DMS114 treated with DMSO at 0.1 percent for 48 hours (cell line): ENCODE measurements around the gene INAFM1.
"Not testable (repeated sequence)": the region's sequence is repeated elsewhere in the genome, so short reads cannot be mapped to it uniquely, and the experiment has no call there.

Experiments
- DNase-seq: peaks from one replicate; lab custom pipeline; 2025; ENCODE audit not compliant: unreplicated experiment; lab: John Stamatoyannopoulos, UW

INAFM1 gene

DNA sequence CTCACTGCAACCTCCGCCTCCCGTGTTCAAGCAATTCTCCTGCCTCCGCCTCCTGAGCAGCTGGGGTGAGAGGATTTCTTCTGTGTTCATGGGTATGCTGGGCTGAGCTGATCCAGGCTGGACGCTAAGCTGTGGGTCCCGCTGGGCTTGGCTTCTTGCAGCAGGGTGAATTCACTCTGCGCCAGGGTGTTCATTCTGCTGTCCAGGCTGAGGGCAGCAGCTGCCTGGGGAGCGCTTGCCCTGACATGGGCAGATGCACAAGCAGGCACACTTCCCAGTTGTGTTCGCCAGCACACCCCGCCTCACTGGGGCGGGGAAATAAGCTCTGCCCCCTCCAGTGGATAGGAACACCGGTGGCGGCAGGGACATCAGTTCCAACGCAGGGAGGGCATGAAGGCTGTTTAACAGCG, 7.3 kb upstream of the INAFM1 start:
- DNase-seq = no peak

DNA sequence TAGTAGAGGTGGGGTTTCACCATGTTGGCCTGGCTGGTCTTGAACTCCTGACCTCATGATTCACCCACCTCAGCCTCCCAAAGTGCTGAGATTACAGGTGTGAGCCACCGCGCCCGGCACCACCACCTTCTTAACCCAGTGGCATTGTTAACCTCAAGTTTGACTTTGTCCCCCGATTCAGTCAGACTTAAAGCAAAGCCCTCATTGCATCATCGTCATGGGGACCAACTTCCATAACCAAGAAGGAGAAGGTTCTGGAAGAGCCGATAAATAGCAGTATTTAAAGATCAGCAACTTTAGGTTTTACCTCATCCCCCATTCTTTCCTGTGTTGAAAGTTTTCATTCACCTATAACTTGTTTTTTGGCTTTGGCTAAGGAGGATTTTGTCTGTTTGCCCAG, 6.7 kb upstream of the INAFM1 start:
- no peak for DNase-seq

- DNase-seq = no peak
These were observed 5.1 kb upstream of the INAFM1 start for GRCh38 chr19:47269596-47269995.

- DNase-seq = no peak
These were observed 4.3 kb upstream of the INAFM1 start for GRCh38 chr19:47270408-47270807.

GRCh38 chr19:47271949-47272348, 2.7 kb upstream of the INAFM1 start:
- DNase-seq = no peak

DNA sequence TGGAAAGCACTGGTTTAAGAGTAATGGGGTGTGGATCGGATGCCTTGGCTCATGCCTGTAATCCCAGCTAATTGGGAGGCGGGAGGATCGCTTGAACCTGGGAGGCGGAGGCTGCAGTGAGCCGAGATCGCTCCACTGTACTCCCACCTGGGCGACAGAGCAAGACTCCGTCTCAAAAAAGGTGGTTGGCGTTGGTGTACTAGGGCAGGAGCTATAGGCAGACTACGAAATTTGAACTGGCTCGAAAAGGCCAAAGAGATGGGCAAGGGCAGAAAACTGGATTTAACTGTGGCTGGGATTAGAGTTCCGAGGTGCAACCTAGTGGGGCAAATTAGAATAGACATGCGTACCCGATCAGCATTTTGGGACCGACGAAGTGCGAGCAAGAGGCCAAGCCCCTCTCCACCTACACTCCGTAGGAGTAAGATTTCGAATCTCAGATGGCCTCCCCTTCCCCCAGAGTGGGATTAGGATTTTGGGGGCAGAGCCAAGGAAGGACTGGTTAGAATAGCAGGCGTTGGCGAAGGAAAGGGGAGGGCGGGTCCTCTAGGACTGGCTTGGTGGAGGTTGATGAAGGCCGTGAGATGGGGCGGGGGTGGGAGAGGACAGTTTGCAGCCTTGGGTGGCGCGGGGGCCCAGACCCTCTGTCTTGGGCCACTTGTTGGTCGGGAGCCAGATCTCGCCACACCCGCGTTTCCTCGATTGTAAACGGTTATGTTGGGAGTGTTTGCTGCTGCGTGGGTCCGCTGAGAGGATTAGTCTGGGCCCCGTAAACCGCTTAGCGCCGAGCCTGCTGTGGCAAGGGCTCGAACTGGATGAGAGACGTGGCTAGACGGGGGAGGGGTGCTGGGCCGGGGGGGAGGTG, 2.0 kb upstream of the INAFM1 start:
- no peak for DNase-seq

GRCh38 chr19:47273313-47274070, 1.2 kb upstream of the INAFM1 start:
- DNase-seq = peak; percentile 77

GRCh38 chr19:47274891-47275761, 441 bp downstream of the INAFM1 start:
- no peak for DNase-seq

GRCh38 chr19:47275791-47276461, 1.2 kb downstream of the INAFM1 start:
- no peak for DNase-seq

DNA sequence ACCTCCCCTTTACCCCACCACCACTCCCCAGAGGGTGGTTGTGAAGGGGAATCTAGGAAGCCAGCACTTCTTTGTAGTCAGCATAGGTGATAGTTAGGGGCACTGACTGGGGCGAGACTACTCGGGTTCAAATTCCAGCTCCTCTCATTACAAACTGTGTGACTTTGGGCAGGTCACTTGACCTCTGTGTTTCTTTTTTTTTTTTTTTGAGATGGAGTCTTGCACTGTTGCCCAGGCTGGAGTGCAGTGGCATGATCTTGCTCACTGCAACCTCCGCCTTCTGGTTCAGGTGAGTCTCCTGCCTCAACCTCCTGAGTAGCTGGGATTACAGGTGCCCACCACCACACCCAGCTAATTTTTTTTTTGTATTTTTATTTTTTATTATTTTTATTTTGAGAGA, 1.8 kb downstream of the INAFM1 start:
- not testable (repeated sequence) for DNase-seq

- no peak for DNase-seq
These were observed 5.6 kb downstream of the INAFM1 start for GRCh38 chr19:47280183-47280797.

GRCh38 chr19:47283405-47284059, 8.8 kb downstream of the INAFM1 start:
- no peak for DNase-seq

- DNase-seq = peak; percentile 43
These were observed 9.7 kb downstream of the INAFM1 start for GRCh38 chr19:47284324-47284899.

- peak; percentile 30 for DNase-seq
These were observed 21.4 kb downstream of the INAFM1 start for GRCh38 chr19:47296036-47296435.

- not testable (repeated sequence) for DNase-seq
These were observed 26.2 kb downstream of the INAFM1 start for GRCh38 chr19:47300867-47301266.

DNA sequence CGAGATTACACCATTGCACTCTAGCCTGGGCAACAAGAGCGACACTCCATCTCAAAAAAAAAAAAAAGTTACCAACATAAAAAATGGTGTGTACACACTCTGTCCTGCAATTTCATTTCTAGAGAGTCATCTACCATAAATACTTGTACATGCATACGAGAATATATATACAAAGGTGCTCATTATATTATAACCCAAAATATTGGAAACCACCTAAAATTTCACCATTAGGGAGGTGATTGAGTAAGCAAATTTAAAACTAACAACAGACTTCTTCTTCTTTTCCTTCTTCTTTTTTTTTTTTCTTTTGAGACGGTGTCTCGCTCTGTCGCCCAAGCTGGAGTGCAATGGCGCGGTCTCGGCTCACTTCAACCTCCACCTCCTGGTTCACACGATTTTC, 27.6 kb downstream of the INAFM1 start:
- DNase-seq = no peak

DNA sequence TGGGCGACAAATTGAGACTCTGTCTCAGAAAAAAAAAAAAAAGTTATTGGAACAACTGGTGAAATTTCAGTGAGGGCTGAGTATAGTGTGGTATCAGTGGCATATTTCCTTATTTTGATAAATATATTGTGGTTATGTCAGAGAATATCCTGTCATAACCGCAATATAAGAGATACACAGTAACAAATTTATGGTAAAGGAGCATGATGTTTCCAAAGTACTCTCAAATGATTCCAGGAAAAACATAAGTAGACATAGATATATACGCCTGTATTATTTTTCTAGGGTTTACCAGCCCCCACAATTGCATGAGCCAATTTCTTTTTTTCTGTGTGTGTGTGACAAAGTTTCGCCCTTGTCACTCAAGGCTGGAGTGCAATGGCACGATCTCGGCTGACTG, 29.3 kb downstream of the INAFM1 start:
- no peak for DNase-seq

DNA sequence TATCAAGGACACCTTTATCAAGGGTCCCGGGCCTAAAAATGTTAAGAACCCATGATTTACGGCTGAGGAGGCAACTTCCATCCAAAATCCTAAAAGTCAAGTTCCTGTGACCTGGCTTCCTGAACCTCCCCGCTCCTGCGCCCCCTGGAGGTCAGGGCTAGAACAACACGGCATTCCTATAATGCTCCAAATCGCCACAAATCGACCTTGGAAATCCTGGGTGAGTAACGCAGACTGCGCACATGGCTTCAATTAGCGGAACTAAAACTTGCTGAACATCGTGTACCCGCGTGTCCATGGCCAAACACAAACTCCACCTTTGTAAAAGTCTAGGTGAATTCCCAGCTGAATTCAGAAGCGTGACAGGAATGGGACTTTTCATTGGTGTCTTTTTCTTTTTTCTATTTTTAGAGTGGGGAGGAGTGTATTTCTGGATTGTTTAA, 30.6 kb downstream of the INAFM1 start:
- peak; percentile 56 for DNase-seq

DNA sequence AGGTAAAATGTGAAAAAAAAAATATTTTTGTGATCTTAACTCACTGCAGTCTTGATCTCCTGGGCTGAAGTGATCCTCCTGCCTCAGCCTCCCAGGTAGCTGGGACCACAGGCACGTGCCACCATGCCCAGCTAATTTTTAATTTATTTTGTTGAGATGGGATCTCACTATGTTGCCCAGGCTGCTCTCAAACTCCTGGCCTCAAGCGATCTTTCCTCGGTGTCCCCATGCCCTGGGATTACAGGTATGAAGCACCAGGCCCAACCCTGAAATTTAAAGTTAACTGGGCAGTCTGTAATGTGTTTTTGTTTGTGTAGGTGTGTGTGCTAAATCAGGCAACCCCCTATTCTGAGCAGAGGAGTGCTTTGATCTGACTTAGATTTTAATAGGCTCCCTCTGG, 31.6 kb downstream of the INAFM1 start:
- DNase-seq = no peak
